Measurements from ENCODE around the gene PPP2R5E. TPM values are rescaled to one million over a fixed set of nuclear protein-coding genes. Genes with fewer than 3 reads are reported as not detected.

The PPP2R5E gene
- total and polyA plus RNA-seq, 3 donors from 2014 or later = 18.8 to 33.6 (median 21.6) TPM

DNA sequence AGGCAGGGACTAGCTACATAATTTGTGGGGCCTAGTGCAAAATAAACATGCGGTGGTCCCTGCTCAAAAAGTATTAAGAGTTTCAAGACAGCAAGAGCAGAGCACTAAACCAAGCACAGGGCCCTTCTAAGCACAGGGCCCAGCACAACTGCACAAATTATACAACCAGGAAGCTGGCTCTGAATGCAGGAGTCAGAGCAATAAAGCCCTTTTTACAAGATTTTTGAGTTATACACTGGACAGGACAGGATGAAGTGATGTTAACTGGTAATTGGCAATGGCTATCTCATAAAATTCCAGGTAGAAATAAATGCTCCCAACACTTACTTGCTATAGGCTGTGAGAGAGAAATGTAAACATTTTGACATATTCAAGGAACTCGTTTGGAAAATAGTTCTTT lies 138.3 kb downstream of the PPP2R5E start:
- no peak for DNase-seq
- Histone ChIP-seq H3K27ac (no peak overlapping the region), H3K9me3 (no peaks in the 10 kb centered on the region), H3K36me3 (ENCODE audit: low read depth, missing control alignments) (no peaks in the 10 kb centered on the region), H3K4me3 (no peak overlapping the region), H3K4me1 (no peaks in the 10 kb centered on the region), H3K27me3 (no peaks in the 10 kb centered on the region)
- no peak for TF ChIP-seq POLR2A (IDR thresholded peaks at IDR 0.05)
- TF ChIP-seq, protein P1, sequence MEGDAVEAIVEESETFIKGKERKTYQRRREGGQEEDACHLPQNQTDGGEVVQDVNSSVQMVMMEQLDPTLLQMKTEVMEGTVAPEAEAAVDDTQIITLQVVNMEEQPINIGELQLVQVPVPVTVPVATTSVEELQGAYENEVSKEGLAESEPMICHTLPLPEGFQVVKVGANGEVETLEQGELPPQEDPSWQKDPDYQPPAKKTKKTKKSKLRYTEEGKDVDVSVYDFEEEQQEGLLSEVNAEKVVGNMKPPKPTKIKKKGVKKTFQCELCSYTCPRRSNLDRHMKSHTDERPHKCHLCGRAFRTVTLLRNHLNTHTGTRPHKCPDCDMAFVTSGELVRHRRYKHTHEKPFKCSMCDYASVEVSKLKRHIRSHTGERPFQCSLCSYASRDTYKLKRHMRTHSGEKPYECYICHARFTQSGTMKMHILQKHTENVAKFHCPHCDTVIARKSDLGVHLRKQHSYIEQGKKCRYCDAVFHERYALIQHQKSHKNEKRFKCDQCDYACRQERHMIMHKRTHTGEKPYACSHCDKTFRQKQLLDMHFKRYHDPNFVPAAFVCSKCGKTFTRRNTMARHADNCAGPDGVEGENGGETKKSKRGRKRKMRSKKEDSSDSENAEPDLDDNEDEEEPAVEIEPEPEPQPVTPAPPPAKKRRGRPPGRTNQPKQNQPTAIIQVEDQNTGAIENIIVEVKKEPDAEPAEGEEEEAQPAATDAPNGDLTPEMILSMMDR (IDR thresholded peaks at IDR 0.05) = no peak
- intact Hi-C loops (cut with DNase I; ENCODE audit: low total_unique reads) = no loop called here
- 80 to 82% methylated on average over 2 of the region's 2 CpGs for WGBS, 2 donors

DNA sequence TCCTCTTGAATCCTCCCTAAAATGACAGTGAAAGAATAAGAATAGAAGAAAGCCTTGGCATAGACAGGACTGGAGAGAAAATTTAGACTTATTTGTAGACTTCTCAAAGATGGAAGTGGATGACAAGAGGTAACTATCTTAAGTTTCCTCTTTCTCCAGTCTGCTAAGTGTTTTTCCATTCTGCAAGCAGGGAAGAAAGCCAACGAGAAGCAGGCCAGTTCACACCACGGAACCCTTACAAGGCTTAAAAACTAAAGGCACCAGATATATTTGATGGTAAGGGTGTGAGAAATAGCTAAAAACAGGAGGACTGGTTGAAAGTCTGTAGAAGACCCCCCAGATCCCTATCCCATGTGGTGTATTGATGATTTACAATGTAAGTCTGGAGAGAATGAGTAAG lies 141.5 kb downstream of the PPP2R5E start:
- no peaks in the 10 kb centered on the region for H3K9me3 ChIP-seq
- no peaks in the 10 kb centered on the region for H3K36me3 ChIP-seq (ENCODE audit: low read depth, missing control alignments)
- TF ChIP-seq POLR2A (IDR thresholded peaks at IDR 0.05) = no peak
- TF ChIP-seq, protein P1 (IDR thresholded peaks at IDR 0.05) = no peak
- no peaks in the 10 kb centered on the region for H3K4me1 ChIP-seq
- no peak overlapping the region for H3K4me3 ChIP-seq
- WGBS, 2 donors = 71 to 75% methylated on average over 2 of the region's 2 CpGs
- intact Hi-C loops (cut with DNase I; ENCODE audit: low total_unique reads) = no loop called here
- H3K27ac ChIP-seq = no peak overlapping the region
- DNase-seq = no peak
- H3K27me3 ChIP-seq = no peaks in the 10 kb centered on the region

DNA sequence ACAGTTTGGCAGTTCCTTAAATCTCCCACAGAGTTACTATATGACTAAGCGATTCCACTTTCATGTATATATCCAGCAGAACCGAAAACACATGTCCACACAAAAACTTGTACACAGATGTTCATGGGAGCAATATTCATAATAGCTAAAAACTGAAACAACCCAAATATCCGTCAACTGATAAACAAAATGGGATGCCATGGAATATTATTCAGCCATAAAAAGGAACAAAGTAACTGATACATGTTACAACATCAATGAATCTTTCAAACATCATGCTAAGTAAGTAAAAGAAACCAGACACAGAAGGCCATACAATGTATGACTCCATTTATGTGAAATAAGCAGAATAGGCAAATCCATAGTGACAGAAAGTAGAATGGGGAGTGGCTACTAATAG lies 144.2 kb downstream of the PPP2R5E start:
- WGBS, 2 donors = 97 to 99% methylated on average over 3 of the region's 3 CpGs
- Histone ChIP-seq H3K4me1 (no peaks in the 10 kb centered on the region), H3K27ac (no peak overlapping the region), H3K36me3 (ENCODE audit: low read depth, missing control alignments) (no peaks in the 10 kb centered on the region), H3K4me3 (no peak overlapping the region), H3K27me3 (no peaks in the 10 kb centered on the region), H3K9me3 (no peaks in the 10 kb centered on the region)
- TF ChIP-seq, protein P1 (IDR thresholded peaks at IDR 0.05) = no peak
- TF ChIP-seq POLR2A (IDR thresholded peaks at IDR 0.05) = no peak
- intact Hi-C loops (cut with DNase I; ENCODE audit: low total_unique reads) = no loop called here
- DNase-seq = no peak

DNA sequence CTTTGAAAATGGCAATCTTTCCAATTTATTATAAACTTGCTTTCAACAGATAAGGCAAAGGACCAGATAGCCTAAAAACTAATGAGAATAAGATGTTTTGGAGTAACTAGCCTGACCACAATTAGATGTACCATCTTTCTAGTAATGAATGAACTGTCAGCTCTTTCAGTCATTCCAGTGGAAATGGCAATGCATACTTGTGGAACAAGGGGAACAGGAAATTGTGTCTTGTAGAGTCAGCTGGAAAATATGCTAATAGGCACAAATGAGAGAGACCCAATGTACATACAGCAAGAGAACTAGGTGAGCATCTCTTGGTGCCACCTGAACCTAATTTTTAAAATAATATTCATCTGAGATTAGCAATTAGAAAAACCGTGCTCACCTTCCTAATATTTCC lies 148.3 kb downstream of the PPP2R5E start:
- Histone ChIP-seq H3K4me3 (no peak overlapping the region), H3K36me3 (ENCODE audit: low read depth, missing control alignments) (no peaks in the 10 kb centered on the region), H3K27me3 (no peaks in the 10 kb centered on the region), H3K27ac (no peak overlapping the region), H3K4me1 (no peaks in the 10 kb centered on the region), H3K9me3 (no peaks in the 10 kb centered on the region)
- WGBS, 2 donors = 76 to 85% methylated on average over 1 of the region's 1 CpG
- DNase-seq = no peak
- TF ChIP-seq, protein P1 (IDR thresholded peaks at IDR 0.05) = no peak
- no peak for TF ChIP-seq POLR2A (IDR thresholded peaks at IDR 0.05)
- intact Hi-C loops (cut with DNase I; ENCODE audit: low total_unique reads) = no loop called here

DNA sequence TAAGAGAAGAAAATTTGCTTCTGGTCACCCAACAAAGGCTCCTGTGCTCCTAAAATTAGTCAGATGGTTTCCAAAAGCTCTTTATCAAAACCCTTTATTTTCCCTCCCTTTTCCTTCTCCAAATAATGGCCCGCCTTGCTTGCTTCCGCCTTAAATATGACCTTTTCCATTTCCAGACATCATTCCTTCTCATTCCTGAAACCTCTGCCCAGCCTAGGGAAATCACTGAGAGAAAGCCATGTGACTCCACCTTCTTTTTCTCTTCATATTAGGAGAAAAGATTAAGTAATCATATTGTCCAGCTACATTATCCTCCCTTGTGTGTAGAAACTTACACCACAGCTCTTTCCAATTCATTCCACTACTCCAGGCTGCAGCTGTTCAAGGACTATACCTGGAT lies 148.7 kb downstream of the PPP2R5E start:
- no peak overlapping the region for H3K4me3 ChIP-seq
- WGBS, 2 donors = 94 to 98% methylated on average over 2 of the region's 2 CpGs
- no peaks in the 10 kb centered on the region for H3K36me3 ChIP-seq (ENCODE audit: low read depth, missing control alignments)
- no peak for DNase-seq
- intact Hi-C loops (cut with DNase I; ENCODE audit: low total_unique reads) = no loop called here
- no peaks in the 10 kb centered on the region for H3K4me1 ChIP-seq
- no peaks in the 10 kb centered on the region for H3K27me3 ChIP-seq
- no peak overlapping the region for H3K27ac ChIP-seq
- H3K9me3 ChIP-seq = no peaks in the 10 kb centered on the region
- TF ChIP-seq, protein P1 (IDR thresholded peaks at IDR 0.05) = no peak
- TF ChIP-seq POLR2A (IDR thresholded peaks at IDR 0.05) = no peak

Data from testis (tissue), 3 donors.